ENCODE results near the gene FBXW7.

DNA sequence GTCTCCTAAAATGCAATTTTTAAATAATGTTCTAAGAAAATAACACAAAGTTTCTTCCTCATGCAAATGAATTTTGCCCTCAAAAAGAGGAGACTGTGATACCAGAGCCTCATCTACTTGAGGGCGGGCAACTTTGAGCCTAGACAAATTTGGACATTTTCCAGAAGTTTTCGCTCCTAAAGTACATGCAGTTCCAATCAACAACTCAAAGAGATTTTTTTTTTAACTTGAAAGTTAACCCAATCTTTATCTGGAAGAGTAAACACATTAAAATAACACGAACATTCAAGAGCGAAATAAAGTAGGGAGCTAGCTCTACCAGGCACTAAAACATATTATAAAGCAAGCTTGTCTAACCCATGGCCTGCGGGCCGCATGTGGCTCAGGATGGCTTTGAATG, 29.4 kb upstream of the FBXW7 start:
- TF ChIP-seq, protein P1, sequence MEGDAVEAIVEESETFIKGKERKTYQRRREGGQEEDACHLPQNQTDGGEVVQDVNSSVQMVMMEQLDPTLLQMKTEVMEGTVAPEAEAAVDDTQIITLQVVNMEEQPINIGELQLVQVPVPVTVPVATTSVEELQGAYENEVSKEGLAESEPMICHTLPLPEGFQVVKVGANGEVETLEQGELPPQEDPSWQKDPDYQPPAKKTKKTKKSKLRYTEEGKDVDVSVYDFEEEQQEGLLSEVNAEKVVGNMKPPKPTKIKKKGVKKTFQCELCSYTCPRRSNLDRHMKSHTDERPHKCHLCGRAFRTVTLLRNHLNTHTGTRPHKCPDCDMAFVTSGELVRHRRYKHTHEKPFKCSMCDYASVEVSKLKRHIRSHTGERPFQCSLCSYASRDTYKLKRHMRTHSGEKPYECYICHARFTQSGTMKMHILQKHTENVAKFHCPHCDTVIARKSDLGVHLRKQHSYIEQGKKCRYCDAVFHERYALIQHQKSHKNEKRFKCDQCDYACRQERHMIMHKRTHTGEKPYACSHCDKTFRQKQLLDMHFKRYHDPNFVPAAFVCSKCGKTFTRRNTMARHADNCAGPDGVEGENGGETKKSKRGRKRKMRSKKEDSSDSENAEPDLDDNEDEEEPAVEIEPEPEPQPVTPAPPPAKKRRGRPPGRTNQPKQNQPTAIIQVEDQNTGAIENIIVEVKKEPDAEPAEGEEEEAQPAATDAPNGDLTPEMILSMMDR (IDR thresholded peaks at IDR 0.05), result no peak
- TF ChIP-seq POLR2A (IDR thresholded peaks at IDR 0.05; ENCODE audit: low read depth) (no peak), EP300 (IDR thresholded peaks at IDR 0.05) (no peak), POLR2AphosphoS5 (IDR thresholded peaks at IDR 0.05) (no peak)
